ENCODE data around the gene RNU7-1.

The RNU7-1 gene

GRCh38 chr12:6952121-6952862, 8.7 kb downstream of the RNU7-1 start:
- no peak for DNase-seq (ENCODE audit: low read depth in 2 of 3, low spot score in 2 of 3)

DNA sequence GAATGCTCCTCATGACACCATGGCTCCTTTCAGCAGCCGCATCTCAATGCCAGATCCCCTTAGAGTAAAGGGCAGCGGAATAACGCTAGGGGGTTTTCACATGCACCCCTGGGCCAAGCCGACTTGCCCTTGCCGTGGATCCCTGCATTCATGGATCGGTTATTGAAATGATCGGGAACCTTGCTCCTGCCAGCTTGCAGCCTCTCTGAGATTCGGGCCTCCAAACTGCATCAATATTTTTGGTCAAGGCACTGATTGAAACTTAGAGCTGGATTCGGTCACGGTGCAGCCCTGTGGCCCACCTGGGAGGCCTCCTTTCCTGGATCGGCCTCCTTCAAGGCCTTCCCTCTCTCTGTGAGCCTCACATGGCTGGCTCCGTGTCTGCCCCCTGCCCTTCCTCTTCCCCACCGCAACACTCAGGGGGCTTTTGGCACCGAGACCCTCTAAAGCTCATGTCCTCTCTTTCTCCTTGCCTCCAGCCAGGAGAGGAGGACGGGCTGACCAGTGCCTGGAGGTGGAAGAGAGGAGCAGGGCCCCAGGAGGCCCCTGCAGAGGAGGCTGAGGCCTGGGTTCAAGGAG, 9.3 kb downstream of the RNU7-1 start:
- no peak for DNase-seq (ENCODE audit: low read depth in 2 of 3, low spot score in 2 of 3)

DNA sequence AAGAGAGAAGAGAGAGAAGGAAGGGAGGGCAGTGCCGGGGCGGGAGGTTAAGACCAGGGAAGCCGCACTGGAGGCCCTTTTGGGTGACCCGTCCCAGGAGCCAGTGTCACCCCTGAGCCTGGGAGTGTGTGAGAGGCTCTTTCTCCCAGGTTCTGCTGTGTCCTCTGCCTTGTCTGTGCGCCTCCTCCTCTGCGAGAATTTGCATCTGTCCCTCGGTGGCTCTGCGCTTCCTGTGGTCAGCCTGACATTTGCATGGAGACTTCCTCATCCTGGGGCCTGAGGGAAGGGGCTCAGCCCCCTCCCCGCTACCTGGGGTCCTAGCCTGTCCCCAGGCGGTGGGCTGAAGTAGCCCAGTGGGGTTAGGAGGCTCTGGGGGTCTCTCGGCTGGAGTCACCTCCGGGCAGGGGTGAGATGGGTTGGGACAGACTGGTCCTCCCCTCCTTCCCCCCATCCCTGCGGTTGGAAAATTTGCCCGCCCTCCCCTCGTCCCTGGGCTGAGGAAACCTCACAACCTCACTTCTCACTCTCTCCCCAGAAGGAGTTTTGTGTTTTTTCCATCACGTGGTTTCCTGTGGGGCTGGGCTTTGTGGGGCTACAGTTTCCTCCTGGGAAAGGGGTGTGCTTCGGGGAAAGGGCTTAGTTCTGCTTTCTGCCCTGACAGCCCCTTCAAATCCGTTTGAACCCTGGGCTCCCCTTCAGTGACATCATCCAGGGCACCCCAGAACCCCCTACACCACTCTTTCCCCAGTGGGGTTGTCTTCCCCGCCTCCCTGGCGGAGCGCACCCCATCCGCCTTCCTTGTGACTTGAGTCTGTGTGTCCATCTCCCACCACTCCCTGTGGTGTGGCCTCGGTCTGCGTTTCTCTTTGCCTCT, 10.1 kb downstream of the RNU7-1 start:
- peak in 1 of 3 experiments; percentile 80 for DNase-seq (ENCODE audit: low read depth in 2 of 3, low spot score in 2 of 3)

GRCh38 chr12:6954316-6955107, 10.9 kb downstream of the RNU7-1 start:
- no peak for DNase-seq (ENCODE audit: low read depth in 2 of 3, low spot score in 2 of 3)

DNA sequence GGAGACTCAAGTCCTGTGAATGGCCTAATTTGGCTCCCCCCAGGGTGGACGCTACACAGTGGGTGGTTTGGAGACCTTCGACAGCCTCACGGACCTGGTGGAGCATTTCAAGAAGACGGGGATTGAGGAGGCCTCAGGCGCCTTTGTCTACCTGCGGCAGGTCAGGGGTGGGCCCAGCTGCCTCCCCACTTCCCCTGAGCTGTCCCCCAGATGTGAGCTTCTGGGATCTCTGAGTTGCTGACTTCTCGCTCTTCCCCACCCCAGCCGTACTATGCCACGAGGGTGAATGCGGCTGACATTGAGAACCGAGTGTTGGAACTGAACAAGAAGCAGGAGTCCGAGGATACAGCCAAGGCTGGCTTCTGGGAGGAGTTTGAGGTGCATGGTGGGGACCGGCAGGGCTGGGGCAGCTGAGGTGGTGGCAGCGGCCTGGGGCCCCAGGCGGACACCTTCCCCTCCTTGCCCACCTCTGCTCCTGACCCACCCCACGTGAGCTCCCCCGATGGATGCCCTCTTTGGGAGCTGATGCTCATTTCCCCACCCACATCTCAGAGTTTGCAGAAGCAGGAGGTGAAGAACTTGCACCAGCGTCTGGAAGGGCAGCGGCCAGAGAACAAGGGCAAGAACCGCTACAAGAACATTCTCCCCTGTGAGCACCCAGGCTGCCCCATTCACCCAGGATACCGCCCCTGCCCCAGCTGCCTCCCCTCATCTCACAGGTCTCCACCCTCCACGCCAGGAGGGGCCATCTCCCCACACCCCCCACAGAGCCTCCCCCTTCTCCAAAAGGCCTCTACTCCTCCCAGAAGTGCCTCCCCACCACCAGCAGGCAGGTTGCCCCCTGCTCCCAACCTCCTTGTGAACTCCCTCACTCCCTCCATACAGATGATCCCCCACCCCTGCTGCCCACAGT, 11.7 kb downstream of the RNU7-1 start:
- DNase-seq (ENCODE audit: low read depth in 2 of 3, low spot score in 2 of 3): no peak

DNA sequence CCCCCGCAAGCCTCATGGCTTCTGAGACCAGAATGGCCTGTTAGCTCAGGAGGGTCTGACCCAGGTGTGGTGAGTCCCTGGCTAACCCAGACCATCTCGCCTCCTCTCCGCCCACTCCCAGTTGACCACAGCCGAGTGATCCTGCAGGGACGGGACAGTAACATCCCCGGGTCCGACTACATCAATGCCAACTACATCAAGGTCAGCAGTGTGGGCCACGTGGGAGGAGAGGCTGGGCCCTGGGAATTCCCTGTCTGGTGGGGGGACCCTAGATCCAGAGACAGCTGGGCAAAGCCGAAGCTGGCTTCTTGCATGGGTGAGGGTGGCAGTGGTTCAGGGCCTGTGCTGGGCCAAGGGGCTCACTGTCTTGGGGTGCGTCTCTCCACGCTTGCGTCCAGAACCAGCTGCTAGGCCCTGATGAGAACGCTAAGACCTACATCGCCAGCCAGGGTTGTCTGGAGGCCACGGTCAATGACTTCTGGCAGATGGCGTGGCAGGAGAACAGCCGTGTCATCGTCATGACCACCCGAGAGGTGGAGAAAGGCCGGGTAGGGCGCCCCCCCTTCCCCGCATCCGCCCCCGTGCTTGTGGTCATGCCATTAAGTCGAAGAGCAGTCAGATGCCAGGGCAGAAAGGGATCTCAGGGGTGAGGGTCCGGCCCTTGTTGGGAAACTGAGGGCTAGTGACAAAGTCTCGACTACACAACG, 12.6 kb downstream of the RNU7-1 start:
- no peak for DNase-seq (ENCODE audit: low read depth in 2 of 3, low spot score in 2 of 3)

GRCh38 chr12:6957151-6957701, 13.6 kb downstream of the RNU7-1 start:
- no peak for DNase-seq (ENCODE audit: low read depth in 2 of 3, low spot score in 2 of 3)

DNA sequence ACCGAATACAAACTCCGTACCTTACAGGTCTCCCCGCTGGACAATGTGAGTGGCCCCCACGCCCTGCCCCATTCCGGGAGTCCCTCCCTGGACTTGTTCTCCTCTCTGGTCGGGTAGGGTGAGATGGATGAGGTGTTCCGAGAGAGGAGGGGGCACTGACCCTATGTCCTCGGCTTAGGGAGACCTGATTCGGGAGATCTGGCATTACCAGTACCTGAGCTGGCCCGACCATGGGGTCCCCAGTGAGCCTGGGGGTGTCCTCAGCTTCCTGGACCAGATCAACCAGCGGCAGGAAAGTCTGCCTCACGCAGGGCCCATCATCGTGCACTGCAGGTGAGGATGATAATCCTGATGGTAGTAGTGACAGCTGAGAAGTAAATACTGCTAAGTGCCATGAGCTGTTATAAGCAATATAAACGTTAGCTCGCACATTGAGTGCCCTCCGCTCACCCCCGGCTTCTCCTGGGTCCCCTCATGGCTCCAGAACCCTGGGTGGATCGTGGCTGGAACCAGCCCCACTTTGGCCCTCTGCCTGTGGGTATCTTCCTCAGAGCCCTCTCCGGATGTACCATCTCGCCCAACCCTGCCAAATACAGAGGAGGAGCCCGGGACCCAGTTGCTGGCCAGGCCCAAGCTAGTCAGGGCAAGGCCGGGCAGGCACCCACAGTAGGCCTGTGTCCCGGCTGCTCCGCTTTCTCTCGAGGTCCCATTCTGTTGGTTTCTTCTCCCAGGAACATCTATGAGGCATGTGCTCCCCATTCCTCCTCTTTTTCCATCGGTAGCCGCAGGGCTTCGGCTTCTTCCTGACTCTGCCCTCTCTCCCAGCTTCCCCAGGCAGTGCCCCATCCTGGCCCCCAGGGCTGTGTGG, 14.4 kb downstream of the RNU7-1 start:
- no peak for DNase-seq (ENCODE audit: low read depth in 2 of 3, low spot score in 2 of 3)

DNA sequence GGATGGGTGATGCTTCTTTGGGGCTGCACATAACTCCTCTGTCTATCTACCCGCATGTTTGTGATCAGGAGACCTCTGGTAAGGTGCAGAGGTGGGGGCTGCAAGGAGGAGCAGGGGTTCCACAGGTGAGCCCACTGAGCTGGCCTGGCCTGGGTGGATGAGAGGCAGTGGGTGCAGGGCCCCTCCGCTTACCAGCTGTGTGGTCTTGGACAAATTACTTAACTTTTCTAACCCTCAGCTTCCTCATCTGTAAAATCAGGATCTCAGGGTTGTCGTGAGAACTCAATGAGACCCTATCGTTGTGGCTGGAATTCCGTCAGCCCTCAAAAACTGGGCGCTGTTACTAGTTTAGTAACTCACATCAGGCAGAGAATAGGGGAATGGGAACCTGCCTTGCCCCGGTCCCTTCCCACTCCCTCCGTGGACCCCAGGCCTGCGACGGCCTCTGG, 15.0 kb downstream of the RNU7-1 start:
- DNase-seq (ENCODE audit: low read depth in 2 of 3, low spot score in 2 of 3): no peak

DNA sequence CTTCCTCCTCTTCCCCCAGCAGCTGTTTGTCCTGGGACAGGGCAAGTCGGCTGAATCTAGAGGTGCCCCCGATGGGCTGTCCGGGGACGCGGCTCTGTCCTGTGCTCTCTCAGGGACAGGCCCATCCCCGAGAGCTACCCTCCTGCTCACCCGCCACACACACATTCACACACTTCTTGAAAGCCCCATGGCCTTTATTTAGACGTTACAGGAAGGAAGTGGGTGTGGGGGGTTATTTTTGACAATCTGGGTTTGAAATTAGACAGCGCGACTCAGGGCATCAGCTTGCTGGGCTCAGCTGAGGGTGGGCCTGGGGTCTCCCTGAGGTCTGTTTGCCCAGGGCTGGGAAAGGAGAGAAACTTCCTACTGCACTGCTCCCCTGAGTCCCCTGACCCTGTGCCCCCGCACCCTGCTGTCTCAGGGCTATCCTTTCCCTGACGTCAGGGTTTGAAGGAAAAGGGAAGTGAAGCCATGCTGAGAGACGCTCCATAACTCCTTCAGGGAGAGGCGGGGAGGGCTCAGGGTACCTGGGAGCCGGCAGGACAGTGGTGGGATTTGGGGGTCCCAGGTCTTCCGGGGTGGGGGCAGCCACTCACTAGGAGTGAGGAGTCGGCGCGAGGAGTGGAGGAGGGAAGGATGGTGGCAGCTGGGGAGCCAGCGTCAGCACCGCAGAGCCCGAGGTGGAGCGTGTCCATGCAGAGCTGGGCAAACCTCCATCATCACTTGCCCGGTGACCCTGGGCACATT, 15.6 kb downstream of the RNU7-1 start:
- DNase-seq (ENCODE audit: low read depth in 2 of 3, low spot score in 2 of 3): no peak

- DNase-seq (ENCODE audit: low read depth in 2 of 3, low spot score in 2 of 3): no peak
These were observed 16.4 kb downstream of the RNU7-1 start for GRCh38 chr12:6959805-6960592.

DNA sequence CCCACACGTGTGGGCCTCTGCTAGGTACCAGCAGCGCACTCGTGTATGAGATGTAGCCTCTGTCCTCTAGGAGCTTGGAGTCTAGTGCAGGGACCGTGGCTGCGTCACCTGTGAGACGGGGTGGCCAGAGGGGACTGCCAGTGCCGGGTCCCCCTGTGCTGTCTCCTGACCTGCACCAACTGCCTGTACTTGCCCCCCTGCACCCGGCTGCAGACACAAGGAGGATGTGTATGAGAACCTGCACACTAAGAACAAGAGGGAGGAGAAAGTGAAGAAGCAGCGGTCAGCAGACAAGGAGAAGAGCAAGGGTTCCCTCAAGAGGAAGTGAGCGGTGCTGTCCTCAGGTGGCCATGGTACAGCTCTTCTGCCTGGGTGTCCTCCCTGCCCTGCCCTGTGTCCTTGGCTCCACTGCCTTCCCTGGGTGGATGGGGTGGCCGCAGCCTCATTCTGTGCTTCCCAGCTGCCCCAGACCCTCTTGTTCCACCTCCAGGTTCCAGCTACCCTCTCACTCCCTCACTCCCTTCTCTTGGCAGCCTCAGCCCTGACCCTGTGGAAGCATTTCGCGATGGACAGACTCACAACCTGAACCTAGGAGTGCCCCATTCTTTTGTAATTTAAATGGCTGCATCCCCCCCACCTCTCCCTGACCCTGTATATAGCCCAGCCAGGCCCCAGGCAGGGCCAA, 17.1 kb downstream of the RNU7-1 start:
- no peak for DNase-seq (ENCODE audit: low read depth in 2 of 3, low spot score in 2 of 3)

- peak in 2 of 3 experiments; percentile 76 to 83 for DNase-seq (ENCODE audit: low read depth in 2 of 3, low spot score in 2 of 3)
These were observed 17.7 kb downstream of the RNU7-1 start for GRCh38 chr12:6961278-6961694.

- no peak for DNase-seq (ENCODE audit: low read depth in 2 of 3, low spot score in 2 of 3)
These were observed 18.2 kb downstream of the RNU7-1 start for GRCh38 chr12:6961695-6962284.

- no peak for DNase-seq (ENCODE audit: low read depth in 2 of 3, low spot score in 2 of 3)
These were observed 18.8 kb downstream of the RNU7-1 start for GRCh38 chr12:6962285-6963015.

All from activated CD8-positive, alpha-beta memory T cell treated with anti-CD3 and anti-CD28 coated beads for 48 hours (primary cell).